Neural progenitor cell (in vitro differentiated cells): ENCODE measurements around the gene IFRD2.

Experiments
- CTCF ChIP-seq: fragments of 200-600 bp; sonication (generic); IDR thresholded peaks from 2 replicates; pipeline ENCODE4 v1.5.1; 2017; ENCODE audit warnings: antibody characterized with exemption, mild to moderate bottlenecking
- EZH2 ChIP-seq: fragments of 200-600 bp; sonication (generic); IDR thresholded peaks from 2 replicates; pipeline ENCODE4 v1.6.1; 2017; ENCODE audit warnings: antibody characterized with exemption, mild to moderate bottlenecking, moderate library complexity
- EZH2phosphoT487 ChIP-seq: fragments of 200-600 bp; sonication (generic); IDR thresholded peaks from 2 replicates; pipeline ENCODE4 v1.6.1; 2017; ENCODE audit warnings: antibody characterized with exemption

- TF ChIP-seq CTCF (no peak), EZH2 (no peak), EZH2phosphoT487 (no peak)
These were observed 7.9 kb upstream of the IFRD2 start for GRCh38 chr3:50299929-50300680.
